Activated CD8-positive, alpha-beta memory T cell treated with anti-CD3 and anti-CD28 coated beads for 48 hours (primary cell): ENCODE data around the gene GTPBP2.

Experiments
- DNase-seq, 3 experiments: peaks; one replicate each; pipeline ENCODE4 v3.0.0-alpha.2; 2020; ENCODE audit warnings: low read depth in 2 of 3, low spot score in 2 of 3

The GTPBP2 gene

DNA sequence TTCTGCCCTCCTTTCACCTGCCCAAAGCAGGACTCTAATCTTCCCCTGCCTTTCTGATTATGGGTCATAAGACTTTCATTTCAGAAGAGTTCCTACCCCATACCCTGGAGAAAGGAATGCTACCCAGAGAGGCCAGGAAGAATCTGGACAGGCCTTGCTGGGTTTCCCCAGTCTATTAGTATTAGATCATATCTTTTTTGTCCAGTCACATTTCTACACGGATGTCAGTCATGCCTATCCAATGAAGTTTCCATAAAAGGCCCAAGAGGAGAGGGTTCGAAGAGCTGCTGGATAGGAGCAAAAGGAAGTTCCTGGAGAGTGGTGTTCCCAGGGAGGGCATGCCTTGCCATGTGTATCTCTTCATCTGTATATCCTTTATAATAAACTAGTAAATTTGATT, 49.9 kb downstream of the GTPBP2 start:
- DNase-seq: no peak

DNA sequence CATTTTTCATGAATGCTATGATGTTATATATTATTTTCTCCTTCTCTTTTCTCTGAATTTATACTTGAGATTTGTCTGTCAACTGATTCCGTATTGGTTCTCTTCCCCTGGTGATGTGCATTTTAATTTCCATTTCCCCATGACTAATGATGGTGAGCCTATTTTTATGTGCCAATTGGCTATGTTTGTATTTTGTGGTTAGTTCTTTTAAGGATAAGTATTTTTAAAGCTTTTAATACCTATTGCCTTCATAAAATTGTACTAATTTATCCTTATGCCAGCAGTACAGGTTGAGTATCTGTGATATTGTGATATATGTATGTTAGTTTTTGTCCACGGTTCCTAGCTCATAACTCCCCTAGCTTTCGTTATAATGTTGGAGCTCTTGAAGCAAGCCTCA, 50.3 kb downstream of the GTPBP2 start:
- DNase-seq: no peak

DNA sequence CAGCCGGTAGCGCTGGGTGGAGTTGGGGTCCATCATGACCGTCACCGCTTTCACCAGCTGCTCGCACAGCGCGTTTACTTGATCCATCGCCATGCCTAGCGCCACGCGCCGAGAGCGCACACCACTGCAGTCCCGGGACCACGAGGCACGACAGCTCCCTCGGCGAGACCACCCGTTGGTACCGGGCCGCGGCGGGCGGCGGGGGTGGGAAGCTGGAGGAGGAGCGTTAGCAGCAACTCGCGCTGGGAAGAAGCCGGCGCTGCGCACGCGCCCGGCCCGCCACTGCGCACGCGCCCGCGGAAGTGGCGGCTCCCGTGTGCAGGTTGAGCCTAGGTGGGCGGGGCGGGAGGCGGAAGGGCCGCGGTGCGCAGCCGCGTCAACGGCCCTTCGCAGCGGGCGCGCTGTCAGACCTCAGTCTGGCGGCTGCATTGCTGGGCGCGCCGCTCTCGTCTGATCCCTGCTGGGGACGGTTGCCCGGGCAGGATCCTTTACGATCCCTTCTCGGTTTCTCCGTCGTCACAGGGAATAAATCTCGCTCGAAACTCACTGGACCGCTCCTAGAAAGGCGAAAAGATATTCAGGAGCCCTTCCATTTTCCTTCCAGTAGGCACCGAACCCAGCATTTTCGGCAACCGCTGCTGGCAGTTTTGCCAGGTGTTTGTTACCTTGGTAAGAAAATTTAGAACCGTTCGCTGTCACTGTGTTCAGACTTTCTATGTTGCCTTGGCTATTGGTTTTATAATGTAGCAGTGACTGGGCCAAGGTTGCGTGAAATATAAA, 53.1 kb downstream of the GTPBP2 start, which contains the start of the genes POLH and XPO5:
TSS of gene POLH (plus strand) at position 414 of the 780 bp plus-strand sequence. CDS start 6,135 bp downstream, outside the sequence.
TSS of gene XPO5 (minus strand) at position 267 of the 780 bp plus-strand sequence. CDS start at position 93, 174 bp downstream.
- DNase-seq: peak; percentile 74 to 88 (median 76)

DNA sequence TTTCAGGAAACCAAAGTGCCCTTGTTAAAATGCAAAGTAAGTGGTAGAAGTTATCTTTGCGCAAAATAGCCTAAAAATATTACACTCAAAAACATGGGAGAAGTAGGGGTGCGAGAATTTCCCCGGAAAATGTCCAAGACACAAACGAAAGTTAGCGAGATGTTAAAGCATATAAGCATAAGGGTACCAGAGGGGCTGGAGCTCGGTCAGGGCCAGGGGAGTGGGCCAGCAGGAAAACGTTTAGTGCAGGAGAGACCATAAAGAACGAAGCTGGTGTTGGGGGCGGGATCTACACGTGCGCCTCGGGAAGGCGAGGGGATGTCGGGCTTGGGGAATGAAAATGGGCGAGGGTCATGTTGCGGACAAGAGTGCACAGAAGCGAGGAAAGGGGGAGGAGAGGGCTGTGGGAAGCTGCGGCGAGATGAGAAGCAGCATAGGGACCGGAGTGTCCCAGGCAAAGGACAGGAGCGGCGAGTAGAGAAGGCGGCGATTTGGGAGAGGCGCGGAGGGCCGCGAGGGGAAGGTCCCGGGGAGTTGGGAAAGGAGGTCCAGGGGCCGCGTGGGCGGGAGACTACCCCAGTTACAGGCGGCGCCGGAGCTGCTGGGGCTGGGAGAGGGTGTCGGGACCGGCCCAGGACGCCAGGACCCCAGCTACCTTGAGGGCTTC, 53.8 kb downstream of the GTPBP2 start:
- DNase-seq: no peak

DNA sequence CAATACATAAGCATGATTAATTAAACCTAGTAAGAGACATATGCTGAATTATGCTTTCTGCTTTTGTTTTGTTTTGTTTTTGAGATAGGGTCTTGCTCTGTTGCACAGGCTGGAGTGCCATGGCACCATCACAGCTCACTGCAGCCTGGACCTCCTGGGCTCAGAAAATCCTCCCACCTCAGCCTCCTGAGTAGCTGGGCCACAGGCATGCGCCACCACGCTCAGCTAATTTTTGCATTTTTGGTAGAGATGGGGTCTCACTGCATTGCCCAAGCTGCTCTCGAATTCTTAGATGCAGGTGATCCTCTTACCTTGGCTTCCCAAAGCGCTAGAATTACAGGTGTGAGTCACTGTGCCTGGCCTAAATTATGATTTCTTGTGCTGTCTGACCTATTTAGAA, 57.0 kb downstream of the GTPBP2 start:
- no peak for DNase-seq

- no peak for DNase-seq
Measured at GRCh38 chr6:43570876-43571441, 58.1 kb downstream of the GTPBP2 start.
